ENCODE measurements around the gene PLEKHN1. TPM values are rescaled to one million over a fixed set of nuclear protein-coding genes. Genes with fewer than 3 reads are reported as not detected.

The PLEKHN1 gene
- total RNA-seq, 2 experiments from 2014 or later, result 3.2 TPM

DNA sequence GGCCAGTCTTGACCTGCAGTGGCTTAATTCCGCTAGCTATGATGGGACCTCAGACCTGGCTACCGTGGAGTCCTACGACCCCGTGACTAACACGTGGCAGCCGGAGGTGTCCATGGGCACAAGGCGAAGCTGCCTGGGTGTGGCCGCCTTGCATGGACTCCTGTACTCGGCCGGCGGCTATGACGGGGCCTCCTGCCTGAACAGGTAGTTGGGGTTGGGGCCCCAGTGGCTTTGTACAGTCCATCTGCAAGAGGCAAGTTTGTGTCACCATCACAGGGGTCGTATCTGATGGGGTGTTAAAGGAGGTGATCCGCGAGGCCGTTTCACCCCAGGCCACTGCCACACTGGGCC, 3.0 kb upstream of the PLEKHN1 start:
- Mint-ChIP-seq H3K4me1 (peaks cover 24% of the 10 kb centered on the region), H3K9me3 (no peaks in the 10 kb centered on the region), H3K4me3 (no peak overlapping the region), H3K36me3 (ENCODE audit: low read depth) (peaks cover 3% of the 10 kb centered on the region), H3K27me3 (peaks cover under 1% of the 10 kb centered on the region), H3K27ac (no peak overlapping the region)
- POLR2A ChIA-PET, result no interaction called here
- DNase-seq, result no peak
- CTCF ChIA-PET, result interaction anchor here (1.2 kb wide), 1 partner anchor 9 kb away, joined by 3 read pairs; no protein-coding TSS in a partner anchor

DNA sequence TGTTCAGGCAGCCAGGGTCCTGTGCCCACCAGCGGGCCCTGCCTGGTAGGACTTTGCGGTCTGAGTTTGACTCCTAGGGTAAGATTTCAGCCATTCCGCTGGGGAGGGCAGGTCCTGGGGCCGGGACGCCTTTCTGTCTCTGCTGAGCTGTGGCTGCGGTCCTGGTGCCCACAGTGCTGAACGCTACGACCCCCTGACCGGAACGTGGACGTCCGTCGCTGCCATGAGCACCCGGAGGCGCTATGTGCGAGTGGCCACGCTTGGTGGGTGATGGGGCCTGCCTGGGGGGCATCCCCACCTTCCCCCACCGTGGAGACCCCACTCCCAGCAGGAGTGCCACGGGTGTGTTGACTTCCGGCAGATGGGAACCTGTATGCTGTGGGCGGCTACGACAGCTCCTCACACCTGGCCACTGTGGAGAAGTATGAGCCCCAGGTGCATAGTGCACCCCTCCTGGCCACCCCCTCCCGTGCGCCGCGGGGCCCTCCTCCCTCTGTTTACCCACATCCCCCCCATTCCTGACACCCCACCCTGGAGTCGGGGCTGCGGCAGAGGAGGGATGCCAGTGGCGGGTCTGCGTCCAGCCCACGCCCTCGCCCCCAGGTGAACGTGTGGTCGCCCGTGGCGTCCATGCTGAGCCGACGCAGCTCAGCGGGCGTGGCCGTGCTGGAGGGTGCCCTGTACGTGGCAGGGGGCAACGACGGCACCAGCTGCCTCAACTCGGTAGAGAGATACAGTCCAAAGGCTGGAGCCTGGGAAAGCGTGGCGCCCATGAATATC, 2.3 kb upstream of the PLEKHN1 start:
- peaks cover 3% of the 10 kb centered on the region for H3K36me3 Mint-ChIP-seq (ENCODE audit: low read depth)
- DNase-seq, result no peak
- no peak overlapping the region for H3K4me3 Mint-ChIP-seq
- no peak overlapping the region for H3K27ac Mint-ChIP-seq
- H3K4me1 Mint-ChIP-seq, result peaks cover 21% of the 10 kb centered on the region
- POLR2A ChIA-PET, result no interaction called here
- H3K9me3 Mint-ChIP-seq, result no peaks in the 10 kb centered on the region
- CTCF ChIA-PET, result interaction anchor here (1.2 kb wide), 1 partner anchor 8 kb away, joined by 3 read pairs; no protein-coding TSS in a partner anchor
- peaks cover 3% of the 10 kb centered on the region for H3K27me3 Mint-ChIP-seq

DNA sequence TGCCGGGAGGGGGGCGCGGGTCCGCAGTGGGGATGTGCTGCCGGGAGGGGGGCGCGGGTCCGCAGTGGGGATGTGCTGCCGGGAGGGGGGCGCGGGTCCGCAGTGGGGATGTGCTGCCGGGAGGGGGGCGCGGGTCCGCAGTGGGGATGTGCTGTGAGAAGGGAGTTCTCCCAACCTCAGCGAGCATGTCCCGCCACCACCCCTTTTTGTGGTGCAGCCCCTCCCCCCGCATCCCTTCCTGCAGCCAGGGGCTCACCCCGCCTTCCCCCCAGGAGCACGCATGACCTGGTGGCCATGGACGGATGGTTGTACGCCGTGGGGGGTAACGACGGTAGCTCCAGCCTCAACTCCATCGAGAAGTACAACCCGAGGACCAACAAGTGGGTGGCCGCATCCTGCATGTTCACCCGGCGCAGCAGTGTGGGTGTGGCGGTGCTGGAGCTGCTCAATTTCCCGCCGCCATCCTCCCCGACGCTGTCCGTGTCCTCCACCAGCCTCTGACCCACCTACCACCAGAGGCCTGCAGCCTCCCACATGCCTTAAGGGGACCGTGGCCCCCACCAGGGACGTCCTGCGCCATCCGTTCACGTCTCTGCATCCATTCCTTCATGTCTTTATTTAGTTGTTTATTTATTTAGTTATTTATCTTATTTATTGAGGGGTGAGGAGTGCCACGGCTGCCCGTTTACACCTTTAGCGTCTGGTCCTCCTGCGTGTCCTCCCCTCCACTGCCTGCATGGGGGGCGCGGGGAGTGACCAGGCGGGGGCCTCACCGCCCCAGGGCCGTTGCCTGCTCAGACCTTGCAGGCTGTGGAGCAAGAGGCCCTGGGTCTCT, 1.4 kb upstream of the PLEKHN1 start:
- POLR2A ChIA-PET, result no interaction called here
- Mint-ChIP-seq H3K27me3 (peaks cover 11% of the 10 kb centered on the region), H3K4me1 (peaks cover 21% of the 10 kb centered on the region), H3K4me3 (no peak overlapping the region), H3K36me3 (ENCODE audit: low read depth) (peaks cover 3% of the 10 kb centered on the region), H3K27ac (no peak overlapping the region), H3K9me3 (peaks cover 3% of the 10 kb centered on the region)
- CTCF ChIA-PET, result no interaction called here
- no peak for DNase-seq

DNA sequence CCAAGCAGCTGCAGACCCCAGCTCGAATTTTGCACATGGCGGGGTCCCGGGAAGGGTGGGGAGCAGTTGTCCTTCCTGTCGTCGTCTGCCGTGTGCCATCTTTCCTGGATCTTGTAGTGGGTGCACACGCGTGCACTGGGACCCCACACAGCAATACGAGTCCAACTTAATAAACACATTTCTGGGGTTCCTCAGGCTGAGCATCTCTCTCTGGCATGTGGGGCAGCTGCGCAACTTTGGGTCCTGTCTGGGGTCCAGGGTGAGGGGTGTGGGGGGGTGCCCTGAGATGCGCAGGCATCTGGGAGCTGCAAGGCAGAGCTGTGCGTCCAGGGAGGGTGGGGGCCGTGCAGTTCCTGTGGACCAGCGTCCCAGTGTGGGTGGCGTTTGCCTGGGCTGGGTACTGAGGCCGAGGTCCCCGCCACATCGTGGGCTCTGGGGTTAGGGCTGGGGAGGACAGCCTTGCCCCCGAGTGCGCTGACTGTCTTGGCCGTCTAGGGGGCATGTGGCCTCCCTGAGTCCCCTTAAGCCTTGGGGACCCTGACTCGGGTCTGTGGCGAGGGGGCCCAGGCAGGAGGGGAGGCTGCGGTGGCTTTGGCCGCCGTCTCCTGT, 652 bp upstream of the PLEKHN1 start:
- H3K27ac Mint-ChIP-seq, result no peak overlapping the region
- CTCF ChIA-PET, result no interaction called here
- H3K9me3 Mint-ChIP-seq, result peaks cover 3% of the 10 kb centered on the region
- no peak for DNase-seq
- peaks cover 11% of the 10 kb centered on the region for H3K27me3 Mint-ChIP-seq
- peaks cover 3% of the 10 kb centered on the region for H3K36me3 Mint-ChIP-seq (ENCODE audit: low read depth)
- POLR2A ChIA-PET, result no interaction called here
- H3K4me1 Mint-ChIP-seq, result peaks cover 17% of the 10 kb centered on the region
- peak overlapping the region; percentile 38 for H3K4me3 Mint-ChIP-seq

DNA sequence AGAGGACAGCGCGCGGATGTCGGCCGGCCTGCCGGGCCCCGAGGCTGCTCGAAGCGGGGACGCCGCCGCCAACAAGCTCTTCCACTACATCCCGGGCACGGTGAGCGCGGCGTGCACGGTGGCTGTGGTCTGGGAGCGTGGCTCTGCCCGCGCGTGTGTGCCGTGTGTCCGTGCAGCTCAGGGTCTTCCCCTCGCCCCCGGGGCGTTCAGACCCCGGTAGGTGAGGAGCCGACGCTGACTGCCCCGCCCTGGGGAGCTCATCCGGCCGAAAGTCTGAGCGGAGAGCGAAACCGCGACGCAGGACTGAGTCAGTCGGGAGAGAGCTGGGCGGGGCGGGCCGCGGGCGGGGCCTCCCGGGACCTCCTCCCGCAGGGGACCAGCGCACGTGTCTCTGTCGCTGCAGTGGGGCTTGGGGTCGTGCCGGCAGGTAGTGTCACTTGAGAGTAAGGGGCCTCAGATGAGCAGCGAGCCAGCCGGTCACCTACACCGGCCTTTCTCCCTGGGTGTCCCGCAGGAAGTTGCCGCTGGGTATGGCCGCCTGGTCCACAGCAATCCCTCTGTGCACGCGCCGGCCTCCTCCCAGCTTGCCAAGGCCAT, 520 bp downstream of the PLEKHN1 start:
- peaks cover 3% of the 10 kb centered on the region for H3K36me3 Mint-ChIP-seq (ENCODE audit: low read depth)
- ChIA-PET POLR2A (no interaction called here), CTCF (interaction anchor here (0.6 to 1.7 kb wide), 4 partner anchors 10 to 59 kb away, joined by 3 to 8 read pairs (median 3); partner anchors contain the start of gene PERM1)
- peak overlapping the region; percentile 79 for H3K27ac Mint-ChIP-seq
- H3K9me3 Mint-ChIP-seq, result peaks cover 3% of the 10 kb centered on the region
- H3K27me3 Mint-ChIP-seq, result peaks cover 11% of the 10 kb centered on the region
- peak; percentile 83 for DNase-seq
- peaks cover 13% of the 10 kb centered on the region for H3K4me1 Mint-ChIP-seq
- peak overlapping the region; percentile 76 for H3K4me3 Mint-ChIP-seq

DNA sequence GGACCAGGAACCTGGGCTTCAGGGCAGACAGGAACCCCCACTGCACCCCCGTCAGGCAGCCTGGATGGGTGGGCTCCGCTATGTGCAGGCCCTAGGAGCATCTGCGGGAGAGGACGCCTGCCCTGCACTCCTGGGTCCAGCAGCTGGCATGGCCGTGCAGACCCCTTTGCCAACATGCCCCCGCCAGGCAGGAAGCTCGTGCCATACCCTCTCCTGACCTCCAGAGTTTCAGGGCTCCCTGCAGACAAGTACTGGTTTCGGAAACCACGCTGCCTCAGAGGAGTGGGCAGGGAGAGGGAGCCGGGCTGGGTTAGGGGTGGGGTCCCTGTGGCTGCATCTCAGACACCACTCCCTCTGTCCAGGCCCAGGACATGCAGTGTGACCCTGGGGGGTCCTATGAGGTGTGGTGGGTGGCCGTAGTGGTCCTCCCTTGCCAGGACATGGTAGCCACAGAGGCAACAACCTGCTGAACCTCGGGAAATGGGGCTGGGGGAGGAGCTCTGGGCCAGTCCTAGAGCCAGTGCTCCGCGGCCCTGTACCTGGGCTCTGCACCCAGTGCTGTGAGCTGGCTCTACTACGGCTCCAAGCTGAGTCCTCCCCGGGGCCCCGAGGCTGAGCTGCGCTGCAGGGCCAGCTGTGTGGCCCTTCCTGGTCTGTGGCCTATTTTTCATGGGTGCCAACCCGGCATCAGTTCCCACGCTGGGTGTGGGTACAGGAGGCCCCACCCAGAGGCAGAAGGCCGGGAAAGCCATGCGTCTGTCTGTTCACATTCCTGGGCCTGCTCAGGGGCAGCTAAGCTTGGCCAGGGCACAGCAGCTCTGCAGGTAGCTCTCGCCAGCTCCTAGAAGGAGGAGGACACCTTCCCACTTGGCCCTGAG, 1.4 kb downstream of the PLEKHN1 start:
- H3K4me3 Mint-ChIP-seq, result no peak overlapping the region
- H3K4me1 Mint-ChIP-seq, result peaks cover 10% of the 10 kb centered on the region
- H3K9me3 Mint-ChIP-seq, result peaks cover 3% of the 10 kb centered on the region
- H3K27ac Mint-ChIP-seq, result no peak overlapping the region
- ChIA-PET CTCF (interaction anchor here (1.1 to 1.7 kb wide), 3 partner anchors 9 to 25 kb away, joined by 3 to 8 read pairs (median 3); partner anchors contain the start of gene PERM1), POLR2A (no interaction called here)
- no peaks in the 10 kb centered on the region for H3K36me3 Mint-ChIP-seq (ENCODE audit: low read depth)
- DNase-seq, result no peak
- H3K27me3 Mint-ChIP-seq, result peaks cover 11% of the 10 kb centered on the region

DNA sequence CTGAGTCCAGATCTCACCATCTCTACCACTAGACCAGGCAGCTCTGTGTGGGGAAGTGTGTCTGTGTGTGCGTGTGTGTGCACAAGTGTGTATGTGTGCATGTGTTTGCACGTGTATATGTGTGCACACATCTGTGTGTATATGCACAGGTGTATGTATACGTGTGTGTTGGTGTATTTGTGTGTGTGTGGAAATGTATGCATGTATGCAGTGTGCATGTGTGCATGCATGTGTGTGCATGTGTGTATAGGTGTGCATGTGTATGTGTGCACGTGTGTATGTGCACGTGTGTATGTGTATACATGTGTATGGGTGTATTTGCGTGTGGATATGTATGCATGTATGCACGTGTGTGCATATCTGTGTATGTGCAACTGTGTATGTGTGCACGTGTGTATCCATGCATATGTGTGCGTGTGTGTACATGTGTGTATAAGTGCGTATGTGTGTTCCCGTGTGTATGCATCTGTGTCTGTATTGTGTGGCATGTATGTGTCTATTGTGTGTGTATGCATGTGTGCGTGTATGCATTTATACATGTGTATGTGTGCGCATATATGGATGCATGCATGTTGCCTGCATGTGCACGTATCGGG, 3.1 kb downstream of the PLEKHN1 start:
- peaks cover 3% of the 10 kb centered on the region for H3K9me3 Mint-ChIP-seq
- POLR2A ChIA-PET, result no interaction called here
- no peak overlapping the region for H3K27ac Mint-ChIP-seq
- CTCF ChIA-PET, result interaction anchor here (0.5 kb wide), 1 partner anchor 54 kb away, joined by 3 read pairs; no protein-coding TSS in a partner anchor
- H3K4me3 Mint-ChIP-seq, result no peak overlapping the region
- no peak for DNase-seq
- H3K36me3 Mint-ChIP-seq (ENCODE audit: low read depth), result no peaks in the 10 kb centered on the region
- peaks cover 11% of the 10 kb centered on the region for H3K27me3 Mint-ChIP-seq
- H3K4me1 Mint-ChIP-seq, result peaks cover 10% of the 10 kb centered on the region

DNA sequence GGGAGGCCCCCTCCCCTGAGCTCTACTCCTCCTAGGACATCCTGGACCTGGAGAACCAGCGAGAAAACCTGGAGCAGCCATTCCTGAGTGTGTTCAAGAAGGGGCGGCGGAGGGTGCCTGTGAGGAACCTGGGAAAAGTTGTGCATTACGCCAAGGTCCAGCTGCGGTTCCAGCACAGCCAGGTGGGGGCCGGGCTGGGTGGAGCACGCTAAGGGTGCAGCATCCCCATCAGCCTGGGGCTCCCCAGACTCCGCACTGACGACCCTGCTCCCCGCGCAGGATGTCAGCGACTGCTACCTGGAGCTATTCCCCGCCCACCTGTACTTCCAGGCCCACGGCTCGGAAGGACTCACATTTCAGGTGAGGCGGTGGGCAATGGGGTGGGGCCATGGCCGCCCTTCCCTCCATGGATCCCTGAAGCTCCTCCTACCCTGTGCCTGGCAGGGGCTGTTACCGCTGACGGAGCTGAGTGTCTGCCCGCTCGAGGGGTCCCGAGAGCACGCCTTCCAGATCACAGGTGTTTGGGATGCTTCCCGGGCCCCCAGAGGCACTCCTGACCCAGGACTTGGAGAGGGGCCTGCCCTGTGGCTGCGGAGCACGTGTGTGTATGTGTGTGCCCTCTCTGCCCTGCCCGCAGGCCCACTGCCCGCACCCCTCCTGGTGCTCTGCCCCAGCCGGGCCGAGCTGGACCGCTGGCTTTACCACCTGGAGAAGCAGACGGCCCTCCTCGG, 4.1 kb downstream of the PLEKHN1 start:
- CTCF ChIA-PET, result interaction anchor here (0.8 kb wide), 1 partner anchor 66 kb away, joined by 3 read pairs; no protein-coding TSS in a partner anchor
- peaks cover 3% of the 10 kb centered on the region for H3K9me3 Mint-ChIP-seq
- no peak overlapping the region for H3K27ac Mint-ChIP-seq
- POLR2A ChIA-PET, result no interaction called here
- H3K4me3 Mint-ChIP-seq, result no peak overlapping the region
- H3K27me3 Mint-ChIP-seq, result peaks cover 11% of the 10 kb centered on the region
- peaks cover 10% of the 10 kb centered on the region for H3K4me1 Mint-ChIP-seq
- DNase-seq, result no peak
- H3K36me3 Mint-ChIP-seq (ENCODE audit: low read depth), result no peaks in the 10 kb centered on the region

DNA sequence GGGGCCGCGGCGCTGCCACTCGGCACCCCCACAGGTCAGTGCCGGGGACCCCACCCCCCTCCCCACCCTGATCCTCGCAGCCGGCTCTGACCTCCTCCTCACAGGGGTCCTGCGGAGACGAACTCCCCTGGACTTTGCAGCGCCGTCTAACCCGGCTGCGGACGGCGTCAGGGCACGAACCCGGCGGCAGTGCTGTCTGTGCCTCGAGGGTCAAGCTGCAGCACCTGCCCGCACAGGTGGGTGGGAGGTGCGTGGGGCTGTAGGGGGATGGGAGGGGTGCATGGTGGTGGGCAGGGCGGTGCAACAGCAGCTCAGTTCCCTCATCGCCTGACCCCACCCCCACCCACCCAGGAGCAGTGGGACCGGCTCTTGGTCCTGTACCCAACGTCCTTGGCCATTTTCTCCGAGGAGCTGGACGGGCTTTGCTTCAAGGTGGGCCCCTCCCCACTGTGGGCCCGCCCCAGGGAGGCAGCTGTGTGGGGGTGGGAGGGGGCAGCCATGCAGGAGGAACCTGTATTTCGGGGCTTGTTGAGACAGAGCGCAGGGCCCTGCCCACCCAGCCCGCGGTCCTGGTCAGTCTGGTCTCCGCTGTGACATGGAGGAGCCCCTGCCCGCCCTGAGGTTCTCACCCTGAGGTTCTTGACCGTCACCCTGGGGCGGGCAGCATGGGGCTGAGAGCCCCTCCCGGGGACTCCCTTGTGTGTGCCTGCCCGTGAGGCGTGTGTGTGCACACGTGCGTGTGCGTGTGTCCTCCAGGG, 4.9 kb downstream of the PLEKHN1 start:
- peaks cover 3% of the 10 kb centered on the region for H3K9me3 Mint-ChIP-seq
- H3K4me1 Mint-ChIP-seq, result peaks cover 8% of the 10 kb centered on the region
- no peak for DNase-seq
- H3K27me3 Mint-ChIP-seq, result peaks cover 11% of the 10 kb centered on the region
- no peak overlapping the region for H3K27ac Mint-ChIP-seq
- CTCF ChIA-PET, result interaction anchor here (1.4 kb wide), 1 partner anchor 45 kb away, joined by 3 read pairs; no protein-coding TSS in a partner anchor
- POLR2A ChIA-PET, result no interaction called here
- no peaks in the 10 kb centered on the region for H3K36me3 Mint-ChIP-seq (ENCODE audit: low read depth)
- H3K4me3 Mint-ChIP-seq, result no peak overlapping the region

DNA sequence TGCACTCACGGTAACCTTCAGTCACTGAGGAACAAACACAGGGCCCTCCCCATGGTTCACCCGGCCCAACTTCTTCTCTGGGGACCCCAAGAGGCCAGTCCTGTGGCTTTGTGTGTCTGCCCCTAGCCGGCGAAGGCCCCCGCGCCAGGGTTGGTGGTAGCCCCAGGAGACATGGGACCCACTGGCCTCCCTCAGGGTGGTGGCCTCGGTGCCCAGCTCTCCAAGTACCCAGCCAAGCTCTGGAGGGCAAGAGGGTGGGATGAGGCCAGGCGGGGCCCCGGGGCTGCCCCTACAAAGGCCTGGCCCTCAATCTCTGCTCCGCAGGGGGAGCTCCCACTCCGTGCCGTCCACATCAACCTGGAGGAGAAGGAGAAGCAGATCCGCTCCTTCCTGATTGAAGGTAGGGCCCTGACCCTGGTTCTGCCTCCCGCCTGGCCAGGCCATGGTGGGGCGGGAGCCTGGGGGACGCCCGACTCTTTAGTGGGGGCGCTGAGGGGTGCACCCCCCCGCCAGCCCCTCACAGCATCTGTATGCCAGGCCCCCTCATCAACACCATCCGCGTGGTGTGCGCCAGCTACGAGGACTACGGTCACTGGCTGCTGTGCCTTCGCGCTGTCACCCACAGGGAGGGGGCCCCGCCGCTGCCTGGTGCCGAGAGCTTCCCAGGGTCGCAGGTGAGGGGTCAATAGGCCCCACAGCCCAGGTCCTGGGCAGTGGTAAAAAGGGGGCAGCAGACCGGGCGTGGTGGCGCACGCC, 5.6 kb downstream of the PLEKHN1 start:
- Mint-ChIP-seq H3K4me3 (no peak overlapping the region), H3K9me3 (peaks cover 3% of the 10 kb centered on the region), H3K27me3 (peaks cover 11% of the 10 kb centered on the region), H3K4me1 (peaks cover 7% of the 10 kb centered on the region), H3K27ac (no peak overlapping the region), H3K36me3 (ENCODE audit: low read depth) (no peaks in the 10 kb centered on the region)
- ChIA-PET POLR2A (no interaction called here), CTCF (interaction anchor here (0.9 to 1.4 kb wide), 3 partner anchors 8 to 46 kb away, joined by 3 to 5 read pairs (median 3); no protein-coding TSS in a partner anchor)
- DNase-seq, result no peak
